Hematopoietic multipotent progenitor cell treated with erythropoietin and hydrocortisone succinate and interleukin-3 and kit ligand, for 17 days (in vitro differentiated cells): ENCODE measurements around the gene PRM1.

Experiments
- DNase-seq: peaks from one replicate; pipeline ENCODE4 v3.0.0-alpha.2; 2015; ENCODE audit warnings: low spot score

The PRM1 gene

DNA sequence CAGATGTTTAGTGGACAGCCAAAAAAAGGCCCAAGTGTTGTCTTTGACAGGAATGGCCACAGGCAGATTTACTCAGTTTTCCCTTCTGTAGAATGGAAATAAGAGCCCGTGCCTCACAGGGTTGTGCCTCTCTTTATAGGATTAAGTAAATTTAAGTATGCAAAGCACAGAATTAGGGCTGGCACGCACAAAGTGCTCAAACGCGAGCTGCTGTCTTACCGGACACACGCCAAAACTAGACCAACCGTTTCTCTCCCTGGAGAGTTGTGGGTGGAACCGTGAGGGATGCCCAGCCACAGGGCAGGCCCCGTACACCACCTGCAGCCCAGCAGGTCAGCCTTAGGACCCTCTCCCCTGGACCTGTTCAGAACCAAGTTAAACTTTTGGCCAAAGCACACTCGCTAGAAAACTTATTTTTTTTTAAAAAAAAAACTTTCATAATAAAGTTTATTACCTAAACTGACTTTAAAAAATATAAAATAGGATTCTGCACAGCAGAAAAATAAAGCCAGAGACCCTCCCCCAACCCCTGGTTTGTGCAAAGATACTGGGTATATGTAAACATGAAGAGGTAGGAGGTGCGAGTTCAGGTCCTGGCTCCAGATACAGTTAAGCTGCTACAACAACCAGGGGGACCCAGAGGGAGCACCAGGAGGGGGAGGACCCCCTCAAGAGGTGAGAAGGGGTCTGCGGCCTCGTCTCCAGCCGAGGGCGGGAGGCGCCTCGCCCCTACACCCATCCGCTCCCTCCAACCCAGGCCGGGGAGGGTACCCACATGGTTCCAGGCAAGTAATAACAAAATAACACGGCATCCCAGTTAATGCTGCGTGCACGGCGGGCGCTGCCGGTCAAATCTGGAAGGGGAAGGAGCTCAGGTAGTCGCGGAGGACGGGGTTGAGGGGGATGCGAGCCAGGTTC, 26.9 kb downstream of the PRM1 start:
- DNase-seq: peak; percentile 29

DNA sequence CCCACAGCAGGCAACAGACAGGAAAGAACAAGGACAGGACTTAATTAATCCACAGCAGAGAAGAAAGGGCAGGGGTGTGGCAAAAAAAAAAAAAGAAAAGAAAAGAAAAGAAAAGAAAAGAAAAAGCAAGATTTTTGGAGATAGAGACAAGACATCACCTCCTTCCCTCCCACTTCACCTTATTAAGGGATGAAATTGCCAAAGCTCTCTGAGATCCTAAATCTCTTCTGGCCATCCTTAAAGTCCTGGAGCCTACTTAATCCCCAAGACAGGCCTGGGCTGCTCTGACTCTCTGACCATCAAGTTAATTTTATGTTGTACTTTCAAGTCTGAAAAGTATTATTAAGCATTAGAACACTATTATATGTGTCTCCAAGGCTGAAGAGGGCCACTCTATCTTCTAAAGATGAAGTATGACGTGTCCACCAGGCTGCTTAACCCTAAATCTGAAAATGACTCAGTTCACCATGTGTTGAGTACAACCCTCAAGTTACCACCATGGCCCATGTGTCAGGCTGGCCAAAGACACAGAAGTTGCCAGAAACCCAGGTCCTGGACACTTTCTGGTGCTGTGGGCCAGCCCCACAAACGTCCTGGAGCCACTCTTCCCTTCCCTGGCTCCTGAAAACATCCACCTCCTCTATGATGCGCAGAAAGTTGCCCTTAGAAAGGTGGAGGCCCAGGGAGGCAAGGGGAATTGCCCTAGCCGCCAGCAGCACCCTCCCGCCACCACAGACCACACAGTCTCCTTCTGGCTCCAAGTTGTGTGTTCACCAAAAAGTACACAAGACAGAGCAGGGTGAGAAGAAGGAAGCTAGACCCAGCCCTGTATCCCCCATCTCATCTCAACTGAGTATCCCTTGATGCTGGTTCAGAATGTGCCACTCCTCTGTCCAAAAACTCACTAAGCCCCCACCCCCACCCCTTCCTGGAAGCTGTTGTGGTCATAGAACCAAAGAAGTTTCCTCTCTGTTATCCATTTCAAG, 27.8 kb downstream of the PRM1 start:
- DNase-seq: no peak

DNA sequence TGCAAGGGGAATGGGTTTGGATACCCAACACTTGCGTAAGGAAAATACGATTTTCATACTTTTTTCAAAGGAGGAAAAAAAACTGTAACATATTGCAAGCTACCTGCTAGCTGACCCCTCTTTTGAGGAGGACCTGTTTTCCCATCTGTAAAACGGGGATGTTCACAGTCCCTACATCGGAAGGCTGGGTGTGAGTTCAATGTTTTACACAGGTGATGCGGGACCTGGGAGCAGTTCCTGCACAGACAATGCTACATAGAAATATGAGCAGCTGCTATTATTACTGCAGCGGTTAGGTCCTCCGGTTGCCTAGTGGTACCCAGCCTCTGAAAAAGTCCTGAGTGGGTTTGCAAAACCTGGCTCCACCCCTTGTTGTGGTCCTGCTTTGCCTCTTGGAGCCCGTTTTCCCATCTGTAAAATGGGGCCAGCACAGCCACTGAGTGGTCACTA, 28.6 kb downstream of the PRM1 start:
- DNase-seq: no peak

DNA sequence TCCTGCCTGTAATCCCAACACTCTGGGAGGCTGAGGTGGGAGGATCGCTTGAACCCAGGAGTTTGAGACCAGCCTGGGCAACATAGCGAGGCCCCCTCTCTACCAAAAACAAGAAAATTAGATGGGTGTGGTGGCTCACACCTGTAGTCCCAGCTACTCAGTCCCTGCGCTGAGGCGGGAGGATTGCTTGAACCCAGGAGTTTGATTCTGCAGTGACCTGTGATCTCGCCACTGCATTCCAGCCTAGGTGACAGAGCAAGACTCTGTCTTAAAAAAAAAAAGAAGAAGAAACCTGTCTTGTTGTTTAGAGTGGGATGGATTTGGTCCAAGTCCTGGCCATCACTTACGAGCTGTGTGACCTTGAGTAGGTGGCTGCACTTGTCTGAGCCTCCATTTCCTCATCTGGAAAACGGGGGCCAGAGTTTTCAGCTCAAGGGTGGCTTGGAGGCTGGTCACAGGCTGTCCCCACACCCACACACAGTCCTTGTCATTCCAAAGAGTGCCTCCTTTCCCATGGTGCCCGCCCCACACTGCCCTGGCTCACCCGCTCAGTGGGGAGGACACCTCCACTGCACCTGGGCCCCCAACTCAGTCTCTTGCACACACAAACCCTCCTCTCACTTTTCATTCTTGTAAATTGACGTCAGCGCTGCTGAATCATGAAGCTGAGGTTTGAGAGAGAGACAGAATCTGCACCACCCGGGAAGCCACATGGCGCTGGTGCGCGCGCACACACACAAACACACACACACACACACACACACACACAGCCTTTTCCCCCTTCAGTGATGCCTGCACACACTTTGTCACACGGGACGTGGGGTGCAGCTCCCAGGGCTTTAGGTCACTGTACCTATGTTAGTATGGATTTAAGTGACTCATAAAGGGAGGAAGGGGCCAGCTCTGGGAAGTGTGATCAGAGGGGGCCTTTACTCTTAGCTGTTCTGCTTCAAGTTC, 29.3 kb downstream of the PRM1 start:
- no peak for DNase-seq

DNA sequence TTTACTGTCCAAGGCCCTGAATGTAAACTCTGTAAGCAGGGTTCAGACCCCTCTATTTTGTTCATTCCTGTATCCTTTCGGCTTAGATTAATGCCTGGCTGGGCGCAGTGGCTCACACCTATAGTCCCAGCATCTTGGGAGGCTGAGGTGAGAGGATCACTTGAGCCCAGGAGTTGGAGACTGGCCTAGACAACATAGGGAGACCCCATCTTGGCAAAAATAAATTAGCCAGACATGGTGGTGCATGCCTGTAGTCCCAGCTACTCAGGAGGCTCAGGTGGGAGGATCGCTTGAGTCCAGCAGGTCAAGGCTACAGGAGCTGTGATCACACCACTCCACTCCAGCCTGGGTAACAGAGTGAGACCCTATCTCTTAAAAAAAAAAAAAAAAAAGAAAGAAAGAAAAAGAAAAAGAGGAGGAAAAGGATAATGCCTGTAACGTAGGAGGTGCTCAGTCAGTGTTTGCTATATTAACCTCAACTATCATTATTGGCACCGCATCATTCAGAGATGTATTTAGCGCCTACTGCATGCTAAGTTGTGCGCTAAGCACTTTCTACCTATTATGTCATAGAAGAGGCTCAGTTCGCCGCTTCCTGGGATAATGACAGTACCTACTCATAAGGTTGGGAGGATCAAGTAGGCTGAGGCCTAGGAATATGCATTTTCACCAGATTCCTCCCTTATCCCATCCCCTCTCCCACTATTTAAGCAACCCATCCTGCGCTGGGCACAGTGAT, 30.2 kb downstream of the PRM1 start:
- DNase-seq: no peak

DNA sequence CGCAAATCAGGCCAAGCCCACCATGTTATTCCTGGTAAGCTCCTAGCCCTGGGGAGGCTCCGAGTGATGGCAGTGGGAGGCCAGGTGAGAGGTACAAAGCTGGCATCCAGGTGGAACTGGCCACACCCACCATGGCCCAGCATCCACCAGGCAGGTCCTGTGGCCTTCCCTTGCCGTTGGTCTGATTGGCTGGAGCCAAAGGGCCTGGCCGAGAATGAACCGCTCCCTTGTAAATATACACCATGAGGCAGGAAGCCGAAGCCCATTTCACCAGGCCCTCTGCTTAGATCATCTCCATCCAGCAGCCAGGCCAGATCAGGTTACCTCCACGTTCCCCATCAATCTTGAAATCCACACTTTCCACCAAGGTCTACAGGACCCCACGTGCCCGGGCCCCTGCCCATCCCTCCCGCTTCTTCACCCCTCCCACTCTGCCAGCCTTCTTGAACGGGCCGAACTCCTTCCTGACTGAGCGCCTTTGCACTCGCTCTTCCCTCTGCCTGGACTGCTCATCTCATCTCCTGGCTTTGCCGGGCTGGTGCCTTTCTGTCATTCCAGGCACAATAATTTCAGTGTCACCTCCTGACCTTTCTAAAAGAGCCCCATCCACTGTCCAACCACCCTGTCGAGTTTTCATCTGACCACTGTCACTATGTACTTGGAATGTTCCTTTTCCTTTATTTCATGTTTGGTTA, 30.9 kb downstream of the PRM1 start:
- no peak for DNase-seq

DNA sequence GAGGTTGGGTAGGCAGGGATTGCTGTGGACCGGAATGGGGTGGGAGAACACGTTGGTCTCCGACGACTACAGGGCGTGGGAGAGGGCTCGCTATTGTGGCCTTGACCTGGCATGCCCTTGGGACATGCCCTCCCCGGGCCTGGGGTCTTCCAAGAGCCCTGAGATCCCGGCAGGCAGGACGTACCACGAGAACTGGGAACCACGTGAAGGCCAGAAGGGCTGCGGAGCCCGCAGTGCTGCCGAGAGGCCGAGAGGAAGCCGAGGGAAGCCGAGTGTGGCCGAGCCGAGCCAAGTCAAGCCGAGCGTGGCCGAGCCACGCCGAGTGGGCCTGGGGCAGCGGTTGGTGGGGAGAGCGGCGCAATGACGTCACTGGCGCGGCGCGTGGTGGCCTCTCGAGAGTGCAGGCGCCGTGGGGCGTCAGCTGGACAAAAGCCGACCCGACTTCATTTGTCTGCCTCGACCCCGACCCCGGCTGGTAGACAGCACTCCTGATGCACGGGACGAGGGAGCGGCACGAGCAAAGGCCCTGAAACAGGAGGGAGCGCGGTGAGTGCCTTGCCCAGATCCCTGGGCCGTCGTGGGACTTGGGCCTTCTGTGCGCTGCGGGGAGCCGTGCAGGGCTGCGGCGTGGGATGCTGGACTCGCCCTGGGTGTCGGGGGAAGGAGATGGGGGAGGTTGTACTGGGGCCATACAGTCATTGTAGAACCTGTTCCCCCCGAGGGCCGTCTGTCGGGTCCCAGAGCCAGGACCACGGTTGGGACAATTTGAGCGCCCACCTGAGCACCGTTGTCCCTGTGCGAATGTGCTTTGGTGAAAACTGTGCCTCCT, 31.7 kb downstream of the PRM1 start:
- DNase-seq: no peak

DNA sequence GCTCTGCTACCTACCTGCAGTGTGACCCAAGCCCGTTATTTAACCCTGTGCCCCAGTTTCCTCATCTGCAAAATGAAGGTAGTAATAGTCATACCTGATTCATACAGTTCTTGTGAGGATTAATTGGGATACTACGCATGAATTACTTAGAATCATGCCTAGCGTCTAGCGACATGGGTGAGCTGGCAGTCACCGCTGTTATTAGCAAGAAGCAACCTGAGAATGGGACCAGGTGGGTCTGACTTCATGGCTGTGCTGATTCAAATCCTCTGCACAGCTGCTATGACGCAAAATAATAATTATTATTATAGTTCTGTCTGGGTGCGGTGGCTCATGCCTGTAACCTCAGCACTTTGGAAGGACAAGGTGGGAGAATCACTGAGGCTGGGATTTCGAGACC, 33.0 kb downstream of the PRM1 start:
- no peak for DNase-seq

DNA sequence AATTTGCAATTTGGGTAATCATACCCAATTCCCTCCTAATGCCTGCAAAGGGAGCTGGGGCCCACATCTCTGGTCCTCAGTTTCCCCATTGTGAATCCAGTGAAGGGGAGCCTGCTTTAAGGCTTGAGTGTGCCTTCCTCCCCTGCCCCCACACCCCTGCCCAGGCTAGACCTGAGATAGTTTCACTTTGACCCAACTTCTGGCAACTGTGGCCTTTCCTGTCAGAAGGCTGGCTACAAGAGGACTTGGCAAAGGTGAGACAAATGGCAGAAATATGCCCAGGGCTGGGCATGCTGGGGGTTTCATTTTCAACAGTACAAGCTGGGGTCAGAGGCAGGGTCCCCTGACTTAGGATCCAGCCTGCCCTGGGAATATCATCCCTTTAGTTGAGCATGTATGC, 35.1 kb downstream of the PRM1 start:
- no peak for DNase-seq

DNA sequence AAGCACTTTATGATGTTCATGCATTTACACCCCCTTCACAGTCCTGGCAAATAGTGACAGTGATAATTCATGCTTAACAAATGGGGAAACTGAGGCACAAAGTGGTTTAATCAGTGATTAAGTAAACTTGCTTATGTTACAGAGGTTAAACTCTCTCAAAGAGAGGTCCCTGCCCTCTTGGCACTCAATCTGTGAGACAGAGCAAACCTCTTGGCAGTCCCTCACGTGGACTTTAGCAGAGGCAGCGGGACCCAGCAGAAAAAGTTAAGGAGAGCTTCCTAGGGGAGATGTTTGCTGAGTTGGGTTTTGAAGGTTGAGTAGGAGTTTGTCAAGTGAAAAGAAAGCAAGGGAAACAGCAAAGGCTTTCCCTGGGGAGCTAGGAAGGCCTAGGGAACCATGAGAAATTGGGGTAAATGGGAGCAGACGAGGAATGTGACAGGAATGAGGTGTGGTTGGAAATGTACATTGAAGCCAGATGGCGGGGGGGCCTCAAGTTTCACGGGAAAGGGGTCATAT, 35.9 kb downstream of the PRM1 start:
- DNase-seq: no peak

DNA sequence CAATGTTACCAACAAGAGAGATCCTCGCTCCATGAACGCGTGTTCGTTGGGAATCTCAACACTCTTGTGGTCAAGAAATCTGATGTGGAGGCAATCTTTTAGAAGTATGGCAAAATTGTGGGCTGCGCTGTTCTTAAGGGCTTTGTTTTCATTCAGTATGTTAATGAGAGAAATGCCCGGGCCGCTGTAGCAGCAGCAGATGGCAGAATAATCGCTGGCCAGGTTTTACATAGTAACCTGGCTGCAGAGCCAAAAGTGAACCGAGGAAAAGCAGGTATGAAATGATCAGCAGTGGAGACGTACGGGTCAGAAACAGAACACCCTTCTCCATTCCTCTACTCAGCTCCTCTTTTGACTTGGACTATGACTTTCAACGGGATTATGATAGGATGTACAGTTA, 38.5 kb downstream of the PRM1 start:
- DNase-seq: no peak

DNA sequence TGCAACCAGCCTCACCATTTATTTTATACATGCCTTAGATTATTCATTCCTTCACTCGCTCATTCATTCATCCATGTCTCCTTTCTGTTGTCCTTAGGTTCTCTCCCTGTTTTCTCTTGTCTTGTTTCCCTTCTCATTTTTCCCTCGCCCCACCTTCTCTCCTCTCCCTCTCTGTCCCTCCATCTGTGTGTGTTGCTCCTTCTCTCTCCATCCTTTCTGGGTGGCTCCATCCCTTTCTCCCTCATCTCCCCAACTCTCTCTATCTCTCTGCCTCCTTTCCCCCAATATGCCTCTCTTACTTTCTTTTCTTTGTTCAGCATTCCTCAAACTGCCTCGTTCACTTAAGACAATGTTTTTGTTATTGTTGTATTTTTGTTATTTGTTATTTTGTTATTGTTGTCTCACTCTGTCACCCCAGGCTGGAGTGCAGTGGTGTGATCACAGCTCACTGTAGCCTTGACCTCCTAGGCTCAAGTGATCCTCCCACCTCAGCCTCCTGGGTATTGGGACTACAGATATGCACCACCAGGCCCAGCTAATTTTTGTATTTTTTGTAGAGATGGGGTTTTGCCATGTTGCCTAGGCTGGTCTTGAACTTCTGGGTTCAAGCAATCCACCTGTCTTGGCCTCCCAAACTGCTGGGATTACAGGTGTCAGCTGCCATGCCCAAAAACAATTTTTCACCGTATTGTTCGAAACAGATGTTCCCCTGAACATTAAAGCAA, 39.5 kb downstream of the PRM1 start:
- DNase-seq: no peak

DNA sequence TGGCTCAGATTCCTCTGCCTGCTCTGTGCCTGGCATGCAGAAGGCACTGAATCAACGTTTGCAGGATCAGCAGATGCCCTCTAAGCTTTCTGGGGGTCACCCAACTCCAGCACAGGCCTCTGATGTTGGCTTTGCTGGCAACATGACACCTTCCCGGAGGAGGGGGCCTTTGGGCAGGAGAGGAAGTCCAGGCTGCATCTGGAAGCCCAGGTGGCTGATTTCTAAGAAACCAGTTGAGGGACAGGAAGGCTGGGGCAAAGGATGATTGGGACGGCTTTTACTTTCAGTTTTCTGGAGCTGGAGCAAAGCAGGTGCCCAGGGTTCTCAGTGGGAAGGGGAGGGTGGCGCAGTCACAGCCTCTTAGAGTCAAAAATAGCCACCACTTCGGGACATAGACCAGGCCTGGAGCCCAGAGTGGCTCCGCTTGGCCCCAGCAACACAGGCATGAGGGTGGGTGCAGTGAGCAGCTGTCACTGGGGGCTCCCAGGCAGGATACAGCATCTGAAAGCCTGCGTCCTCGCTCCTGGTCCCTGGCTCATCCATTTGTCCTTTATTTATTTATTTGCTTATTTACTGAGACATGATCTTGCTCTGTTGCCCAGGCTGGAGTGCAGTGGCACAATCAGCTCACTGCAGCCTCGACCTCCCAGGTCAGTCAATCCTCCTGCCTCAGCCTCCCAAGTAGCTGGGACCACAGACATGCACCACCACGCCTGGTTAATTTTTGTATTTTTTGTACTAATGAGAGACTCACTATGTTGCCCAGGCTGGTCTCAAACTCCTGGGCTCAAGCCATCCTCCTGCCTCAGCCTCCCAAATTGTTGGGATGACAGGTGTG, 40.3 kb downstream of the PRM1 start:
- no peak for DNase-seq

DNA sequence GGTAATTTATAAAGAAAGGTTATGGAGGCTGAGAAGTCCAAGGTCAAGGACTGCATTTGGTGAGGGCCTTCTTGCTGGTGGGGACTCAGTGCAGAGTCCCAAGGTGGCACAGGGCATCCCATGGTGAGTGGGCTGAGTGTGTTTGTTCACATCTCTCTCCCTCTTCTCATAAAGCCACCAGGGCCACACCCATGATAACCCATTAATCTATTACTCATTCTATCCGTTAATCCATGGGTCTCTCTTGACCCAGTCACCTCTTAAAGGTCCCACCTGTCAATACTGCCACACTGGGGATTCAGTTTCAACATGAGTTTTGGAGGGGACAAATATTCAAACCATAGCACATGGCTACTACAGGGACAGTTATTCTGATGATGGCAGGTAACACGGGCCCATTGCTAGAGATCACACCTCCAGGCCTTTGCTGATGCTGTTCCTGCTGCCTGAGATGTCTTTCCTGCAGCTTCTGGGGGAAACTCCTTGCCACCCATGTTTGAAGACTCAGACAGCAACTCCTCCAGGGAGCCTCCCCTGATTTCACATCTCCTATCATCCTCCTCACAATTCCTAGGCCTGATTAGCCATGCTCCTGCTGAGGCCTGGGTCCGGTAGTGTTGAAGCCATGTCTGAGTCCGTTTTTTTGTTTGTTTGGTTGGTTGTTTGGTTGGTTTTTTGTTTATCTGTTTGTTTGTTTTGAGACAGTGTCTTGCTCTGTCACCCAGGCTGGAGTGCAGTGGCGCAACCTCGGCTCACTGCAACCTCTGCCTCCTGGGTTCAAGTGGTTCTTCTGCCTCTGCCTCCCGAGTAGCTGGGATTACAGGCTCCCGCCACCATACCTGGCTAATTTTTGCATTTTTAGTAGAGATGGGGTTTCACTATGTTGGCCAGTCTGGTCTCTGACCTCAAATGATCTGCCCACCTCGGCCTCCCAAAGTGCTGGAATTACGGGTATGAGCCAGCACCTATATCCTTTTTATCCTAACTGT, 41.2 kb downstream of the PRM1 start:
- no peak for DNase-seq

DNA sequence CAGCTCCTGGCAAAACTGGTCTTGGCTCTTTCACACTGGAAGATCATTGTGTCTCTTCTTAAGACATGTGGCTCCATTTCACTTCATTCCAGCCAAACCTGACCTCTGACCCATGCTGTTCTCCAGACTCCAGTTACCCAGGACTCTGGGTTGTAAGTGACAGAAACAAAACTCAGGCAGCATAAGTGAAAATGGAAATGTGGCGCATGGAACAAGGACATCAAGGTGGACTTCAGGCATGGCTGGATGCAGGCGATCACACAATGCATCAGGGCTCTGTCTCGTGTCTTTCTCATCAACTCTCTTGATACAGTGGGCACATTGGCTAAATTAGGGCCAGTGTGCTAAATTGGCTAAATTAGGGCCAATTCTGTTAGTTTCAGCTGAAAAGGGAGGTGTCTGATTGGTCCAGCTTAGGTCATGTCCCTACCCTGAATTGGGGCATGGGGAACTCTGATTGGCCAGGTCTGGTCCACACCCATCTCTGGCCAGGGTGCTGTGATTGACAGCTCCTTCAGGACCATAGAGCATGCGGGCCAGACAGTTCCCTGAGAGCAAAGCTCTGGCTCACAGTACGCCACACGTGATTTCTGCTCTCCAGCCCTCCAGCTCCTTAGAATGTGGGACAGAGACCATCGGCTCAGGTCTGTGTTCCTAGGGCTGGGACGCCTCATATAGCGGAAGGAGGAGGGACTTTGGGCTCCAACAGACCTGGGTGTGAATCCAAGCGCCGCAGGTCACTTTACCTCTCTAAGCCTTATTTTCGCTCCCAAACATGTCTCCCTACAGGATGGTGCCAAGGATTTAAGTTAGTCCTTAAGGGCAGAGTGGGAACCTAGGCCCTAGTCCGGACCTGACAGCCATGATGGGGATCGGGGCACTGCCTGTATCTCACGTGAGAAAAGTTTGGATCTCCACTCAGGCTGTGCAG, 42.6 kb downstream of the PRM1 start:
- DNase-seq: no peak
